ENCODE data around the gene NAV2. TPM values are rescaled to one million over a fixed set of nuclear protein-coding genes. Genes with fewer than 3 reads are reported as not detected.

The NAV2 gene
- total RNA-seq, 1 donor from 2014 or later = 40.6 TPM

- no peak for DNase-seq (ENCODE audit: extremely low read depth, low read depth, low spot score)
Observed at GRCh38 chr11:19805376-19805775, 92.7 kb downstream of the NAV2 start.

DNA sequence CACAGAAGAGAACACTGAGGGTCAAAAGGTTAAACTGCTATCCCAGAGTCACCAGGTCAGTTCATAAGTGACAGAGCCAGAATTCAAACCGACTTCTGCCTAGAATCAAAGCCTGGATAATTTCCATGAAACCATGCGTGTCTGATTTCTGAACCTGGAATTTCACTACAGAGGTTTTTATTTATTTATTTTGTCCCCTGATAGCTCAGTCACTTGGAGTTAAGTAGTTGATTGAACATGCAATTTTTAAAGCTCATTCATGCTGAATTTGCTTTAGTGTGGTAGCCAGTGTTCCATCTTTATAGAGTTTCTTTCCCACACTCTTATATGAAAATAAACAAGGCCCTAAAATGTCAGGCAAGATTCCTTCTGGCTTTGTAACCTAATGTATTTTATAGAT lies 93.2 kb downstream of the NAV2 start:
- no peak for DNase-seq (ENCODE audit: extremely low read depth, low read depth, low spot score)

DNA sequence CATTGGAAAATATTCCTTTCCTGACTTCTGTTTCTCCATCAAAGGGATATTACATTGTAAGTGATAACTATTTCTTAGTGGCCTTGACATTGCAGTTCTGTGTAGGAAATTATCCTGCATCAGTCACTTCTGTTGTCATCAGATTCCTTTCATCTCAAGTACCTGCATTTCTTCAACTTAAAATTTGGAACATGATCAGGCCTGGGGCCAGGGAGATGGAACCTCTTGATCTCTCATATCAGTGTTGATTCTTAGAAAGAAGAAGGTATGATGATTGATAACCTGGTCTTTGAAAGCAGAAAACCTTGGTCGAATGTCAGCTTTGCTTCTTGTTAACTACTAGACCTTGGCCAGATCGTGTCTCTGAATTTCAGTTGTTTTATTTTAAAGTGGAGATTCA lies 93.6 kb downstream of the NAV2 start:
- no peak for DNase-seq (ENCODE audit: extremely low read depth, low read depth, low spot score)

DNA sequence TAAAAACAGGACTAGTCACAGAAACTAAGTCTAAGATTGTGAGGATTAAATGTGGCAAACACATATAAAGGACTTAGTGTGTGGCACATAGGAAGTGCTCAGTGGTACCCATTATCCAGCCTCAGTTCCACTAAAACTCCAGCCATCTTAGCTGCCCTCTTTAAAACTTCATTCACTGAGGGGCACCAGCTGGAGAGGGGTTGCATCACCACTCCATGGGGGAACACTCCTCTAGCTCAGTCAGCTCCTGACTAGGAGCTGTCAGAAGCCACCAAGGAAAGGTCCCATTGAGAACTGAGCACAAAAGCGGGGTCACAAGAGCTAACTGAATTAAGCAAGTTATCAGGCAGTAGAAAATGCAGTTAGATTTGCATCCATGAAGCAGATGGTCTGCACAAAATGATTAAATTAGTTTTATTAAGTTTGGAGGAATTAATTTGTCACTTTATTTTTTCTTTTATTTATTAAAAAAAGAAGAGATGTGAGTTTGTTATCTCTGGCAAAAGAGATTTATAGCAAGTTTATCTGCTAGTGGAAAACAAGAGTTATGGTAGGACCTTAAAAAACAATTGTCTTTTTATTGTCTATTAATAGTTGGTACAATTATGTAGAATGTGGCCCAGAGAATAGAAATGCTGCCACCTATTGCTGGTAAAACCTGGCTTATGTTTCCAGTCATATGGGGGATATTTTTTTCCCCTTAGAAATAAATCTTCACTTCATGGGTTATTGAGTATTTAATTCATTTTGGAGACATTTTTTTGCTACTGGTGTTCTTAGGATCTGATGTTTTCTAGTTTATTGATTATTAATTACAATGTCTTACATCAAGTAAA lies 95.7 kb downstream of the NAV2 start:
- DNase-seq (ENCODE audit: extremely low read depth, low read depth, low spot score) = no peak

DNA sequence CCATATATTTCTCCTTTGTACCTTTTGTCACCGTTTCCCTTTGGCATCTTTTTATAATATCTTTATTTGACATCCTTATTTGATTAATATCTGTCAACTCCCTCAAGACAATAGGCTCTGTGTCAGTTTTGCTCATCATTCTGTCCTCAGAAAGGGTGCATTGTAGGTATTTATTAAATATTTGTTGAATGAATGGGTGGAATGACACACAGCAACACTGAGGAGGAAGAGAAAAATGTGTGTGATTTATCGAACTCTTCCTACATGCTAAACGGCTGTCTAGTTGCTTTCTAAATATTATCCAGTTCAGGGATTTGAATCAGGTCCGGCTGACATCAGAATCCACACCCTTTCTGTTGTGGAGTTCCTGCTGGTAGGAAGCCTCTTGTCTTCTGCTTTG lies 98.2 kb downstream of the NAV2 start:
- no peak for DNase-seq (ENCODE audit: extremely low read depth, low read depth, low spot score)

DNA sequence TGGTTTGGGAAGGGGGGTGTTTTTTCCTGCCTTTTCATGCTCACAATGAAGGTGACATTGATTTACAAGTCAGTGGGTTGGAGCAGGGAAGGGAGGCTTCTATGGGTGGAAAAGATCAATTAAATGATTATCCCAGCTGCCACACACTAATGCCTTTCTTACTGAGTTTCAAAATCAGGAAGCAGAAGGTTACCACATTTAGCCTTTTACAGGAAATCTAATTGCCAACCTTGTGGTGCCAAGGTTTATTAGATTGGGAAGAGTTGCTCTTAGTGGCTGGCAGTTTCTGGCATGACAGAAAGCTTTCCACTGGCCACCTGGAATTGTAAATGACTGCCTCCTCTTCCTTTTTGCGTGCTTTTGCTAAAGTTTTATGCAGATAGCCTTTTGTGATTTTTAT lies 98.7 kb downstream of the NAV2 start:
- no peak for DNase-seq (ENCODE audit: extremely low read depth, low read depth, low spot score)

DNA sequence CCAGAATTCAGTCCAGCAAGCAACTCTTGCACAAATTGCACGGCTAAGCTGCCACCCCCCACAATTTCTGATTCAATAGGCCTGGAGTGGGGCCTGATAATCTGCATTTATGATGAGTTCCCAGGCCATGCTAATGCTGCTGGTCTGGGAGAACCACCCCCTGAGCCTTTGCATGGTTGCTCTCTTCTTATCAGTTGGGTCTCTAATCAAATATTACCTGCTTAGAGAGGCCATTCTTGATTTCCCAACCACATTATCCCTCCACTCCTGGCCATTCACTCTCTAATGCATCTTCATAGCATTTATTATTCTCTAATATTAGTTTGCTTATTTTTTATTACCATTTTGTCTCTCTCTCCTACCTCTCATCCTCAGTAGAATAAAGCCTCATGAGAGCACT lies 99.5 kb downstream of the NAV2 start:
- no peak for DNase-seq (ENCODE audit: extremely low read depth, low read depth, low spot score)

DNA sequence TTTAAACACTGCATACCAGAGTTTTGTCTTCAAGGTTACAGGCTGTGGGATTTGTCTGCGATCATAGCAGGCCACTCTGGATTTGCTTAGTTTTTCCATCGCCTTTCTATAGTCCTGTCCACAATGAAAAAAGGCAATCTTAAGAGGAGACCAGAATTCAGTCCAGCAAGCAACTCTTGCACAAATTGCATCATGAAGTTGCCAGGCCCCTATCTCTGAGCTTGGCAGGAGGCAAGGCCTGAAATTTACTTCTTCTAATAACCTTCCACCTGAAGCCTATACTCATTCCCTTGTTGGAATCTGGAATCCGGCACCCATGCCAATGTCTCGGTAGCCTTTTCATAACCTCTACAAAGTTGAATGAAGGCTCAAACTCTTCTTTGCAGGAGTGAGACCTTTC lies 100.1 kb downstream of the NAV2 start:
- no peak for DNase-seq (ENCODE audit: extremely low read depth, low read depth, low spot score)

DNA sequence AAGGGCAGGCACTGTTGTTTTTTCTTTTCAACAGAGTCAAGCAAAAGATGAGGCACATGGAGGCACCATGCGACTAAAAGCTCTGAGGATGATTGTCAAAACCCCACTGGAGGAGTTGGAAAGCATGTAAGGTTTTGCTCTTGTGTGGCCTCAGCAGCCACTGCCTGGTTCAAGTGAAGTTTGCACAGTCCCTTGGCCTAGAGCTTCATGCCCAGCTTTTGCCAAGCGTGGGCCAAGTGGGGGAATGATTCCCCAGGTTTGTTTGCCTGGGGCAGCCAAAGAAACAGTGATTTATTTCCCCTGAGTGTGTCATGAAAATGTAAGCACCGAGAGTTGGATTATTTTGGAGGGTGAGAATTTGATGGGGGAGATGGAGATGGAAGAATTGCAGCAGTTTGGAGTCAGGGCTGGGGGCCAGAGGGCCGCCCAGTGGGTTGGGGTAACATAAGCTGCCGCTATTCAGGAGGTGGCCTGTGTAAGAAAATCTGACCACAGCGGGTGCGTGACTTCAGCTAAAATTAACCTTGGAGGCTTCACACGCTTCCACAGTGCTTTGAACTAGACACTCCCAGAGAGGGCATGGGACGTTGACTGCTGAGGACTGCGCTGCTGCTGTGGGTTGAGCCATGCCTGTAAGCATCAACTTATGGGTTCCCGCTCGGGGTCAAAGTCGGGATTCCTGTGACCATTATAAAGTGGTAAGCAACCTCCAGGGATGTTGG lies 100.7 kb downstream of the NAV2 start:
- DNase-seq (ENCODE audit: extremely low read depth, low read depth, low spot score) = no peak

DNA sequence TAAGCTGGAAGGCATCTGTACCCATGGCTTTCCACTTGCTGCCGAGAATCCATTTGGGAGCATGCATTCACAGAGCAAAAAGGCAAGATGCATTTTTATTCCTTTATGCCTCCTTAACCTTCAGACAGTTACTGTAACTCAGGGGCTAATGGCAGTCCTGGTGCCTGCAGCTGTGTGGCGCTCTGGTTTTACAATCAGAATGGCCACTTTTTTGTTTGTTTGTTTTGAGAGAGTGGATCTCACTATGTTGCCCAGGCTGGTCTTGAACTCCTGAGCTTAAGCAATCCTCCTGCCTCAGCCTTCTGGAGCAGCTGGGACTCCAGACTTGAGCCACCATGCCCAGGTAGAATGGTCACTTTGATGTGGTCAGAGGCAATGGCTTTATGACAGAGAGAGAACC lies 101.8 kb downstream of the NAV2 start:
- DNase-seq (ENCODE audit: extremely low read depth, low read depth, low spot score) = no peak

- no peak for DNase-seq (ENCODE audit: extremely low read depth, low read depth, low spot score)
Observed at GRCh38 chr11:19816040-19816439, 103.4 kb downstream of the NAV2 start.

DNA sequence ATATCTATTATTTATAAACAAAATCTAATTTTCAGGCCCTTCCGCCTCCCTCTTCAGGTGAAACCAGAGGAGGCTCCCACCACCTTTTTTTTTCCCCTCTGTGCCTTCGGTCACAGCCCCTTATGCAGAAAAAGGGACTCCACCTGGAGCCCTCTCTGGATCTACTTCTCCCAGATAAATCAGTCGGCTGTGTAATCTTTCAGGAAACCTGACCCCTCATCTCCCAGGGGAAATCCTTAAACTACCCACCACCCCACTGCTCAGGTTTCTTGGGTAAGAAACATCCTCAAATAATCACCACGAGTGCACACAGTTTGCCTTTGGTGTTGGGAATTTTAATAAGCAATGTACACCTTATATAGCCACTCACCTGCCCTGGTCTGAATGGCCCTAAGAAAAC lies 104.2 kb downstream of the NAV2 start:
- DNase-seq (ENCODE audit: extremely low read depth, low read depth, low spot score) = no peak

DNA sequence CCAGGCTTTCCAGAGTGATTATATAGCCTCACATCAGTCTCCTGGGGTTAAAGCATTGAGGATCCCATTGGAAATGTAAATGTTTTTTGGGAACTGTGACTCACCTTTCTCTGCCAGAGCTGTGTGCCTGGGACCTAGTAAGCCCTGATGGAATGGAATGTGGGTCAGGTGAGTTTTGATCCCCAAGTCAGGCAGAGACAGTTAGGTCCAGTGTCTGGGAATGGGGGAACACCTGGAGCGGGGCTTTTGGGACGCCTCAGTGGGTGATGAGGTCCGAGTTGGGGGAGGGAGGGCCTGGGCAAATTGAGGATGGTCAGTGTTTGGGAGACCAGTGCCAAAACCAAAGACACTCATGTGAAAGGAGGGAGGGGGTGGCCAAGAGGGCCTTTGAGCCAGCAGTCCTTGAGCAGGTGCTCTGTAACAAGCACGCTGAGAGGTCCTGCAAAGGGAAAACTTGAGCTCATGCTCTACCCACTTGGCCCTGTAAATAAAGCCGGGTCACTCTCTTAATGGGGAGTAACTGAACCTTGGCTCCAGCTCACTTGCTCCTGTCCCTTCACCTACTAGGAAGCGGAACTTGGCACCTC lies 104.7 kb downstream of the NAV2 start:
- no peak for DNase-seq (ENCODE audit: extremely low read depth, low read depth, low spot score)

DNA sequence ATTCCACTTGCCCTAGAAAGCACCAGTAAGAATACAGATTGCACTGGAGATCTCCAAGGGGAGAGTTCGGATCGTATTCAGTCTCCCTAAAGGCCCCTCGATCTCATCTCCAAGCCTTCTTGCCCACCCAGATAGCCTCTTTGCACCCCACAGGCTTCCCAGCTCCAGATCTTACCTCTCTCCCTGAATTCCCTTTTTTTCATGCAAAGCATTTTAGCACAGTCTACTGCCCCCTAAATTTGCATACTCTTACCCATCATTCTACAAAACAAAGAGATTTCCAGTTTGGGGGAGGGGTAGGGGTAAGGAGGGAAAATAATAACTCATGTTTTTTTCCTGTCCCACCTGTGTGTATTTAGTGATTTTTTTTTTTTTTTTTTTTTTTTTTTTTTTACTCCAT lies 105.2 kb downstream of the NAV2 start:
- DNase-seq (ENCODE audit: extremely low read depth, low read depth, low spot score) = no peak

DNA sequence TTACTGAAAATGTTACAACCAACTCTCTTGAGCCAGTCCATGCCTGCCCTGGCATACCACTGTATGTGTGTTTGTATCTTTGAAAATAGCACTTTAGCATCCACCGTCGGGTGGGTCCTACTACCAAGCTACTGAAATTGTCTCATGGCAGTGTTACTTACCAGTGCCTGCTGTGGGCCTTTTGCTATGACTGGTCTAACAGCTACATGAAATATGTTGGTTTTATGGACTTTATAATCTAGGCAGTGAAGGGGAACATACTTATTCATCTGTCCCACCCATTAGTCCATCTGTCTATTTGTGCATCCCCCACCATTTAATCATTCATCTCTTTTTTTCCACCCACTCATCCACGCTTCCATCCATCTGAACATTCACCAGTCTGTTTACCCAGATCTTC lies 106.0 kb downstream of the NAV2 start:
- no peak for DNase-seq (ENCODE audit: extremely low read depth, low read depth, low spot score)

- DNase-seq (ENCODE audit: extremely low read depth, low read depth, low spot score) = no peak
Observed at GRCh38 chr11:19819148-19819547, 106.5 kb downstream of the NAV2 start.

GRCh38 chr11:19820100-19820499 lies 107.5 kb downstream of the NAV2 start:
- no peak for DNase-seq (ENCODE audit: extremely low read depth, low read depth, low spot score)

DNA sequence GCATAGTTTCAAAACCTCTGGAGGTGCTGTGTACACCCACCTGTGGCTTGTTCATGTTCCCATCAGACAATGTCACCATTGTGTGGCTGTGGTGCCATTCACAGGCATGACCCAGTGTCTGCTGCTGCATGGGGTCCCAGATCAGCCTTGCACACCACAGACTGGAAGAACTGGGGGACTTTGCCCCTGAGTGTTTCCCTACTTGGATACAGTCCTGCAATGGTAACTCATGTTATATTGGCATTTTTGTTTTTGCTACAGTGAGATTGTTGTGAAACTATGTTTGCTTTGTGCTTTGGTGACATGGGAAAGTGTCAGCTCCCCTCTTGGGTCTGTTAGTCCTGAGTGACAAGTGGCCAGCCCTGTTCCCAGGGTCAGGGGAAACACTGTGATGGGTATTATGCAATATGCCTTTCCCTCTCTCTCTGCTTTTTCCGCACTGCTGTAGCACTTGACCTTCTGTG lies 108.8 kb downstream of the NAV2 start:
- no peak for DNase-seq (ENCODE audit: extremely low read depth, low read depth, low spot score)

GRCh38 chr11:19821993-19822392 lies 109.4 kb downstream of the NAV2 start:
- DNase-seq (ENCODE audit: extremely low read depth, low read depth, low spot score) = no peak

- DNase-seq (ENCODE audit: extremely low read depth, low read depth, low spot score) = no peak
Observed at GRCh38 chr11:19822531-19822930, 109.9 kb downstream of the NAV2 start.

- no peak for DNase-seq (ENCODE audit: extremely low read depth, low read depth, low spot score)
Observed at GRCh38 chr11:19826606-19827005, 114.0 kb downstream of the NAV2 start.
